GM19438 (cell line): ENCODE measurements around the gene CUL3.

Experiments
- ATAC-seq: cut with Tn5 transposase; IDR thresholded peaks from one replicate; pipeline ENCODE4 v1.9.1; 2021; ENCODE audit warnings: low read depth; ENCODE audit not compliant: unreplicated experiment

Gene CUL3

GRCh38 chr2:224432003-224432579 is 153.1 kb downstream of the CUL3 start:
- no peak for ATAC-seq

GRCh38 chr2:224429441-224429810 is 155.7 kb downstream of the CUL3 start:
- no peak for ATAC-seq

- no peak for ATAC-seq
Observed at GRCh38 chr2:224428787-224429440, 156.2 kb downstream of the CUL3 start.

- ATAC-seq, result no peak
Observed at GRCh38 chr2:224427471-224427870, 157.7 kb downstream of the CUL3 start.

GRCh38 chr2:224426656-224427055 is 158.5 kb downstream of the CUL3 start:
- ATAC-seq, result no peak

- no peak for ATAC-seq
Observed at GRCh38 chr2:224421065-224421464, 164.1 kb downstream of the CUL3 start.
